ENCODE data around the gene NBPF4.
"Not testable (repeated sequence)": the region's sequence is repeated elsewhere in the genome, so short reads cannot be mapped to it uniquely, and the experiment has no call there.

Gene NBPF4

DNA sequence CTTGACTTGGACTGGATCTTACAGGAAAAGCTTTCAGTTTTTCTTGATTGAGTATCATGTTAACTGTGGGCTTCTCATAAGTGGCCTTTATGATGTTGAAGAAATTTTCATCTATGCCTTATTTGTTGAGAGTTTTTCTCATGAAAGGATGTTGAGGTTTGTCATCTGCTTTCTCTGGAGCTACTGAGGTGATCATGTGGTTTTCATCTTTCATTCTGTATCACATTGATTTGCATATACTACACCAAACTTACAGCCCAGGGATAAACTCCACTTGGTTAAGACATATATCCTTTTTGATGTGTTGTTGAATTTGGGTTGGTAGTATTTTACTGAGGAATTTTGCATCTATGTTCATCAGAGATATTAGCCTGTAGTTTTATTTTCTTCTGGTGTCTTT lies 11.6 kb upstream of the NBPF4 start:
- H3K4me2 ChIP-seq (ENCODE audit: low read length); H3K79me2 ChIP-seq (ENCODE audit: control insufficient read depth, low read length); H3K9me2 ChIP-seq (replicated peaks; ENCODE audit: control insufficient read depth, low read length); H3K36me3 ChIP-seq (ENCODE audit: control insufficient read depth, low read length); H3K27me3 ChIP-seq (ENCODE audit: control insufficient read depth, low read length); H3K9me3 ChIP-seq (ENCODE audit: control insufficient read depth, insufficient read depth, low read length); H3K4me3 ChIP-seq (ENCODE audit: low read length); H4K20me1 ChIP-seq (ENCODE audit: control insufficient read depth, insufficient read depth, low read depth, low read length); H3K27ac ChIP-seq (ENCODE audit: low read depth, low read length); H3F3A ChIP-seq (ENCODE audit: control insufficient read depth, insufficient read depth); H3K4me1 ChIP-seq (ENCODE audit: control insufficient read depth, low read length): not testable (repeated sequence)

DNA sequence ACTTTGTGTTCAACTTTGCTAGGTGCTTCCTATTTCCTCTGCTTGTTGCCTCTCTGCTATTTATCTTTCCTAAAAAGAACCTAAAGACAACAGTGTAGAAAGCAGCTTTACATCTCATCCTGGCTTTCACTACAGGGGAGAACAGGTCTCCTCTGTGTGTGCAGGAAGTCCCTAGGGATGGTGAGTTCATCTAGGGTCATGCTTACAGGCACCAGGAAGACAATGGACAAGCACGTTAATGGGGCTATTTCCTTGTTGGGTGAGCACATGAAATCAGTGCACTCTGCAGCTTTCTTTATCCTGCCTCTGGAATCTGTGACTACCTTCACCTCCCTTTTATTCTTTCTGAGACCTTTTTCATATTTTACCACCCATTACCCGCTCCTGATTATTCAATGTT lies 4.5 kb downstream of the NBPF4 start:
- H4K20me1 ChIP-seq (ENCODE audit: control insufficient read depth, insufficient read depth, low read depth, low read length); H3K36me3 ChIP-seq (ENCODE audit: control insufficient read depth, low read length); H3K9me2 ChIP-seq (replicated peaks; ENCODE audit: control insufficient read depth, low read length); H3K4me2 ChIP-seq (ENCODE audit: low read length); H3K27me3 ChIP-seq (ENCODE audit: control insufficient read depth, low read length); H3K4me1 ChIP-seq (ENCODE audit: control insufficient read depth, low read length); H3K9me3 ChIP-seq (ENCODE audit: control insufficient read depth, insufficient read depth, low read length); H3K4me3 ChIP-seq (ENCODE audit: low read length); H3F3A ChIP-seq (ENCODE audit: control insufficient read depth, insufficient read depth); H3K27ac ChIP-seq (ENCODE audit: low read depth, low read length); H3K79me2 ChIP-seq (ENCODE audit: control insufficient read depth, low read length): not testable (repeated sequence)

DNA sequence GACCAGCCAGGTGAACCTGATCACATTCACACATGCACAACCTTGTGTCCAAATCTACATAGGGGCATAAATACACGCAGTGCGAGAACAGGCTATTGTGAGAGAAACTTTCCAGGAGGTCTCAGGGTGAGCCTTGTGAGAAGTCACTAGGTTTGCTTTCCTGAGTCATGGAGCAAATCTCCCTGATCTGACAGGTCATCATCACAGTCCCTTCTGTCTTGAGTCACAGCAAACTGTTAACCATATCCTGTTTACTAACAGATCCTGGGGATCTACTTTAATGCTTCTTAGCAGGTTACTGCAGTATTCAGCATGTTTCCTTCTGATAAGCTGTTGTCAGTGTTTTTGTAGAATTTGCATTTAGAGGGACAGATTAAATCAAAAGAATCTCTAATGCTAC lies 8.6 kb downstream of the NBPF4 start:
- not testable (repeated sequence) for H3F3A ChIP-seq (ENCODE audit: control insufficient read depth, insufficient read depth); H3K4me1 ChIP-seq (ENCODE audit: control insufficient read depth, low read length); H3K4me3 ChIP-seq (ENCODE audit: low read length)

DNA sequence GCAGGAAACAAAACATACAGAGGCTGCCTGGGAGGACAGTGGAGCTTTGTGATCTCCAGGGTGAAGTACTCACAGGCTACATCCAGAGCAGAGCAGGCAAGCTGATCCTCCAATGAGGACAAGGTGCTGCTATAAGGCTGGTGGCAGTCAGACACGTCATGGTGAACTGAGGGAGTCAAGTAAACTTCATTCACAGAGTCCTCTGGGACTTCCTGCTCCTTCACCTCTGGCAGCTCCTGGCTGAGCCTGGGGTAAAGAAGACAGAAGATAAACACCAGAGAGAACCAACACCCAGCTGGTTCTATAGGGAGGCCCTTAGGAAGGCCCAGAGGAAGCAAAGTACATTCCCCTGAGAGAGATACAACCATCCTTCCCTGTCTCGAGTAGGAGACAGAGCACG lies 11.7 kb downstream of the NBPF4 start:
- not testable (repeated sequence) for H3K27ac ChIP-seq (ENCODE audit: low read depth, low read length); H4K20me1 ChIP-seq (ENCODE audit: control insufficient read depth, insufficient read depth, low read depth, low read length); H3K9me3 ChIP-seq (ENCODE audit: control insufficient read depth, insufficient read depth, low read length); H3K27me3 ChIP-seq (ENCODE audit: control insufficient read depth, low read length); H3K4me2 ChIP-seq (ENCODE audit: low read length); H3K4me3 ChIP-seq (ENCODE audit: low read length); H3F3A ChIP-seq (ENCODE audit: control insufficient read depth, insufficient read depth); H3K9me2 ChIP-seq (replicated peaks; ENCODE audit: control insufficient read depth, low read length); H3K79me2 ChIP-seq (ENCODE audit: control insufficient read depth, low read length); H3K4me1 ChIP-seq (ENCODE audit: control insufficient read depth, low read length); H3K36me3 ChIP-seq (ENCODE audit: control insufficient read depth, low read length)

More for the DNA sequence above, 8.6 kb downstream of the NBPF4 start:
- not testable (repeated sequence) for H3K4me2 ChIP-seq (ENCODE audit: low read length); H3K9me3 ChIP-seq (ENCODE audit: control insufficient read depth, insufficient read depth, low read length); H3K36me3 ChIP-seq (ENCODE audit: control insufficient read depth, low read length); H3K27me3 ChIP-seq (ENCODE audit: control insufficient read depth, low read length); H3K79me2 ChIP-seq (ENCODE audit: control insufficient read depth, low read length); H3K27ac ChIP-seq (ENCODE audit: low read depth, low read length); H3K9me2 ChIP-seq (replicated peaks; ENCODE audit: control insufficient read depth, low read length); H4K20me1 ChIP-seq (ENCODE audit: control insufficient read depth, insufficient read depth, low read depth, low read length)

DNA sequence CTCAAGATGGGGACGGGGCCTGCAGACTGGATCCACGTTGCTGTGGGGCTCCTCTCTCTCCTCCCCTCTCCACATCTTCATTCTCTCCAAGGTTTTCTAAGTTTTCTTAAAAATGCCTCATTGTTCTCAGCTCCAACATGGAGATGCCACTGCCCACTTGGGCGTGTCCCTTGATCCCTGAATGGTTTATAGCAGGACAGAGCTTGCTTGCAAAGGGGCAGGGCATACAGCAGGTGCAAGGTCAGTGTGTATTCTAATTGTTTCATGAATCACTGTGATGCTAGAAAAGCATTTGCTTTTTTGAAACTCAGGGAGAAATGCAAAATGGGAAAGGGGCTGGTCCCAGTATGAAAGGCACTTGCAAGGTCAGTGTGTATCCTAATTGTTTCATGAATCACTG lies 13.9 kb downstream of the NBPF4 start:
- not testable (repeated sequence) for H3K4me2 ChIP-seq (ENCODE audit: low read length)

DNA sequence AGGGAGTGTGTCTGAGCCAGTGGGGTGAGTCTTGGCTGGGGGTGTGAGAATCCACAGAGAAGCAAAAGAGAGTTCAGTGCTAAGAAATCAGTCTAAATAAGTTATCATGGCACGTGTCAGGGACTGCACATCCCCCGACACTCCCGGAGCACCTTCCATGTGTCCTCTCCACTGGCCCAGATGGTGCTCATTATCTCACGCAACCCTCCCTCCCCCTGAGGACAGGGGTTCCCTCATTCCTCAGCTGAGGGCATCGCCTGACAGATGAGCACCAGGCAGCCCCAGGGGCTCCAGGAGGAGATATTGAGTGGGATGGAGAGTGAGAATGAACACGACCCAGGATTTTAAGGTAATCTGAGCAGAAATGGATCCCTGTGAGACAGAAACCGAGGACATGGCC lies 16.1 kb downstream of the NBPF4 start:
- not testable (repeated sequence) for H3K9me3 ChIP-seq (ENCODE audit: control insufficient read depth, insufficient read depth, low read length); H3K79me2 ChIP-seq (ENCODE audit: control insufficient read depth, low read length); H3K27me3 ChIP-seq (ENCODE audit: control insufficient read depth, low read length); H3K4me1 ChIP-seq (ENCODE audit: control insufficient read depth, low read length); H3K4me3 ChIP-seq (ENCODE audit: low read length); H4K20me1 ChIP-seq (ENCODE audit: control insufficient read depth, insufficient read depth, low read depth, low read length); H3K4me2 ChIP-seq (ENCODE audit: low read length); H3K36me3 ChIP-seq (ENCODE audit: control insufficient read depth, low read length); H3K27ac ChIP-seq (ENCODE audit: low read depth, low read length); H3K9me2 ChIP-seq (replicated peaks; ENCODE audit: control insufficient read depth, low read length); H3F3A ChIP-seq (ENCODE audit: control insufficient read depth, insufficient read depth)

More for the DNA sequence above, 13.9 kb downstream of the NBPF4 start:
- not testable (repeated sequence) for H3K79me2 ChIP-seq (ENCODE audit: control insufficient read depth, low read length); H3K9me2 ChIP-seq (replicated peaks; ENCODE audit: control insufficient read depth, low read length); H3K36me3 ChIP-seq (ENCODE audit: control insufficient read depth, low read length); H3K9me3 ChIP-seq (ENCODE audit: control insufficient read depth, insufficient read depth, low read length); H3K27me3 ChIP-seq (ENCODE audit: control insufficient read depth, low read length); H3K4me3 ChIP-seq (ENCODE audit: low read length); H3K27ac ChIP-seq (ENCODE audit: low read depth, low read length); H3K4me1 ChIP-seq (ENCODE audit: control insufficient read depth, low read length); H4K20me1 ChIP-seq (ENCODE audit: control insufficient read depth, insufficient read depth, low read depth, low read length); H3F3A ChIP-seq (ENCODE audit: control insufficient read depth, insufficient read depth)

DNA sequence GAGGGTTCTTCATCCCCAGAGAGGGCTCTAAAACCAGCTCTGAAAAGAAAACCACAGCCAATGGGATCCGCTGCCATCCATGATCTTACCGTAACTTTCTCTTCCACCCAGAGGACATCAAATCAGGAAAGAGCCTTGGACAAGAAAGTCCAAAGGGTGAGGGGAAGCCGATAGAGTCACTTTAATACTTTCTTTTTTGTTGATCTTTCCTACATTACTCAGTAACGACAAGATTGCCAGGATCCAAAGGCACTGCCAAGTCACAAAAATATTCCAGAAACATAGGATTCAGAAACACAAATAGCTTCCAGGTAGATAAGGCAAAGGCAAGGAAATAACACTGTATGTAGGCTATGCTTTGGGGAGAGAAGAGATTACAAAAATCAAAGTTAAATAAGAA lies 17.0 kb downstream of the NBPF4 start:
- not testable (repeated sequence) for H3K27me3 ChIP-seq (ENCODE audit: control insufficient read depth, low read length); H4K20me1 ChIP-seq (ENCODE audit: control insufficient read depth, insufficient read depth, low read depth, low read length); H3K4me2 ChIP-seq (ENCODE audit: low read length); H3K9me2 ChIP-seq (replicated peaks; ENCODE audit: control insufficient read depth, low read length); H3K79me2 ChIP-seq (ENCODE audit: control insufficient read depth, low read length); H3K27ac ChIP-seq (ENCODE audit: low read depth, low read length); H3F3A ChIP-seq (ENCODE audit: control insufficient read depth, insufficient read depth); H3K4me3 ChIP-seq (ENCODE audit: low read length); H3K9me3 ChIP-seq (ENCODE audit: control insufficient read depth, insufficient read depth, low read length); H3K36me3 ChIP-seq (ENCODE audit: control insufficient read depth, low read length); H3K4me1 ChIP-seq (ENCODE audit: control insufficient read depth, low read length)

DNA sequence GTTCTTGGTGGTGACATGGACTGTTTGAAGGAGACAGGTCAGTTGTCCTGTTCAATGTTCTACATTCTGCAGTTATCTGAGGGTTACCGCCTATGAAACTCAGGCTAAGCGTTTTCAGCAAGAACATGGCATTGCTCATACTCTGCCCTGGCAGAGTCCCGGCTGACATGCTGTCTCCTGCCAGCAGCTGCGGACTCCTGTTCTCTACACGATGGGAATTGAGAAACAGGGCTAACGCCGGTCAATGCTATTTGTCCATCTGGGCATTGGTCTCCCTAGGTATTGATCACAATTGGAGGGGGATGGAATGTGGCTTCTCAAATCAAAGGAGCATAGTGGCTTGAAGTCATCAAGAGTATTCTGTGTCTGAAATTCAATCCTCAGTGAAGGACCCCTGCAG lies 20.6 kb downstream of the NBPF4 start:
- not testable (repeated sequence) for H3K27ac ChIP-seq (ENCODE audit: low read depth, low read length); H3K27me3 ChIP-seq (ENCODE audit: control insufficient read depth, low read length); H3K4me2 ChIP-seq (ENCODE audit: low read length); H3K4me1 ChIP-seq (ENCODE audit: control insufficient read depth, low read length); H3K4me3 ChIP-seq (ENCODE audit: low read length); H4K20me1 ChIP-seq (ENCODE audit: control insufficient read depth, insufficient read depth, low read depth, low read length); H3F3A ChIP-seq (ENCODE audit: control insufficient read depth, insufficient read depth); H3K79me2 ChIP-seq (ENCODE audit: control insufficient read depth, low read length); H3K36me3 ChIP-seq (ENCODE audit: control insufficient read depth, low read length); H3K9me3 ChIP-seq (ENCODE audit: control insufficient read depth, insufficient read depth, low read length); H3K9me2 ChIP-seq (replicated peaks; ENCODE audit: control insufficient read depth, low read length)

Data from DOHH2 (cell line).